ENCODE data around the gene ADRA2C.
A peak's percentile ranks its signal among the peaks of the same experiment; 100 is the strongest.

The ADRA2C gene

DNA sequence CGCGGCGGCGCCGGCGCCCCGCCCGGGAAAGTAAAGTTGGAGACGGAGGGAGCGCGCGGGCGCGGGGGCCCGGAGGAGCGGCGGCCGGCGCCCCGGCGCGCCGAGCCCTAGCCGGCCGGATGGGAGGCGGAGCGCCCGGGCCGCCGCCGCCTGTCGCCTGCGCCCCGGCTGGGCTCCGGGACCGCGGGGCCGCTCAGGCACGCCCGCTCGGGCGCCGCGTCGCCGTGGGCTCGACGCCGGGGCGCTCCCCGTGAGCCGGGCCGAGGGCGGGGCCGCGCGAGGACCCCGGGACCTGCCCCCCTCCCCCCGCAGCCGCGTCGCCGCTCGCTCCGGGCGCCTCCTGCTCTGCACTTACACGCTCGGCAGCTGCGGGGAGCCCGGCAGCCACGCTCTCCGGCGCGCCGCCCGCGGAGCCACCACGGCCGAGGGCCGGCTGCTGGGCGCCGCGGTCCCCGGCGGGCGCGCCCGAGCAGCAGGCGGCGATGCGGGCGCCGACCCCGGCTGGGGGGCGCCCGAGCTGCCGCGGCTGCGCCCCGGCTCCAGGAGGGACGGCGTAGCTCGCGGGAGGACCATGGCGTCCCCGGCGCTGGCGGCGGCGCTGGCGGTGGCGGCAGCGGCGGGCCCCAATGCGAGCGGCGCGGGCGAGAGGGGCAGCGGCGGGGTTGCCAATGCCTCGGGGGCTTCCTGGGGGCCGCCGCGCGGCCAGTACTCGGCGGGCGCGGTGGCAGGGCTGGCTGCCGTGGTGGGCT is at the start of gene ADRA2C:
Gene ADRA2C (plus strand): TSS at position 350 of the 749 bp plus-strand sequence. CDS start 222 bp downstream, at position 572.
- TF ChIP-seq EZH2 (IDR thresholded peaks at IDR 0.05) (no peak), POLR2AphosphoS5 (IDR thresholded peaks at IDR 0.05; ENCODE audit: borderline replicate concordance, low read depth, low read length) (no peak), FOXP2 (optimal IDR thresholded peaks at IDR 0.05; ENCODE audit: control extremely low read depth, extremely low read length, insufficient read depth) (no peak)

DNA sequence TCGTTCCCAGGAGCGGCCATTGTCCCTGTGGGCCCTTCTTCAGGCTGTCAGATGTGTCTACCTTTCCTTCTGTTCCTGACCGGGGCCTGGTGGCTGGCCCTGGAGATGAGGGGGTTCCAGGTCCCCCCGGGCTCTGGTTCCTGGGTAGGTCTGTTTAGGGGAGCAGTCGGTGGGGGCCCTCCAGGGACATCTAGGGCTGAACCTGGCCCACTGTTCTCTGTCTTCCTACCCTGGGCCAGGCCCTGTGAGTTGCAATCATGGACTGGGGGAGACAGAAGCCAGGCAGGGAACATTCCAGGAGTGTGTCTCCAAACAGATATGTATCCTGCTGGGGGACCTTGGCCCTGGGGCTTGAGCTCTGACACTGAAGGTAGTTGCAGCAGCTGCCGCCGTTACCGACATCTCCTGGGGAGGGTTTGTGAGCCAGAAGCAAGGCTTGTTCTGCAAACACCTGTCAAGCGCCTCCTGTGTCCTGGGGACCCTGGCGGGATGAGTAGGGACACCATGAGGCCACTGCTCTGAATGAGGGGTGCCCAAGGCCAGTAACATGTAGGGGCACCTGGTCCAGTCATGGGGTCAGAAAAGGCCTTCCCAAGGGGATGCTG is 49.5 kb upstream of the ADRA2C start:
- Histone ChIP-seq H3K27ac (no peak overlapping the region), H3K36me3 (ENCODE audit: insufficient read depth, low read length) (no peaks in the 10 kb centered on the region), H3K4me3 (no peak overlapping the region), H3K9ac (ENCODE audit: insufficient read length) (no peak overlapping the region), H3K9me3 (ENCODE audit: low read depth, low read length) (no peaks in the 10 kb centered on the region)
- TF ChIP-seq EZH2 (IDR thresholded peaks at IDR 0.05) (no peak), POLR2AphosphoS5 (IDR thresholded peaks at IDR 0.05; ENCODE audit: borderline replicate concordance, low read depth, low read length) (no peak)
- no peak for DNase-seq (ENCODE audit: low read depth, low spot score)

More for the DNA sequence above, at the start of gene ADRA2C:
- Histone ChIP-seq H3K36me3 (ENCODE audit: insufficient read depth, low read length) (no peaks in the 10 kb centered on the region), H3K9ac (ENCODE audit: insufficient read length) (no peak within 1 kb of the TSS), H3K27ac (no peak within 1 kb of the TSS), H3K4me3 (peak within 1 kb of the TSS; percentile 60), H3K9me3 (ENCODE audit: low read depth, low read length) (no peaks in the 10 kb centered on the region)
- no peak for DNase-seq (ENCODE audit: low read depth, low spot score)

DNA sequence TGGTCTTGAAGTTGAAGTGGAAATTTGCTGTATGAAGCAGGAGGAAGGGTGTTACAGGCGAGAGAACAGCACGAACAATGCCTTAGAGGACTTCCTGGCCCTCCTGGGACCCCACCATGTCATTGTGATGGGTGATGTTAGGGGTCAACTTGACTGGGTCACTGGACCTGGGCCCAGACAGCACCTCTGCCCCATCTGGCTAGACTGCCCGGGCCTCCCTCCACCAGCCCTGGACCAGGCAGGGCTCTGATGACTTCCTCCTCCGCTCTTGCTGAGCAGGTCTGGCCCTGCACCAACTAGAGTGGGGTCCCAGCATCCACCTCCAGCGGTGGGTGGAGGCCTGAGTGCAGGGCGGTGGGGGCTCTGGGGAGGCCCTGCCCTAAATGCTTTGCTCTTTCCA is 48.9 kb upstream of the ADRA2C start:
- Histone ChIP-seq H3K36me3 (ENCODE audit: insufficient read depth, low read length) (no peaks in the 10 kb centered on the region), H3K4me3 (no peak overlapping the region), H3K27ac (no peak overlapping the region), H3K9ac (ENCODE audit: insufficient read length) (no peak overlapping the region), H3K9me3 (ENCODE audit: low read depth, low read length) (no peaks in the 10 kb centered on the region)
- no peak for DNase-seq (ENCODE audit: low read depth, low spot score)
- no peak for TF ChIP-seq FOXP2 (optimal IDR thresholded peaks at IDR 0.05; ENCODE audit: control extremely low read depth, extremely low read length, insufficient read depth)
- TF ChIP-seq EZH2 (IDR thresholded peaks at IDR 0.05) = no peak
- no peak for TF ChIP-seq POLR2AphosphoS5 (IDR thresholded peaks at IDR 0.05; ENCODE audit: borderline replicate concordance, low read depth, low read length)

DNA sequence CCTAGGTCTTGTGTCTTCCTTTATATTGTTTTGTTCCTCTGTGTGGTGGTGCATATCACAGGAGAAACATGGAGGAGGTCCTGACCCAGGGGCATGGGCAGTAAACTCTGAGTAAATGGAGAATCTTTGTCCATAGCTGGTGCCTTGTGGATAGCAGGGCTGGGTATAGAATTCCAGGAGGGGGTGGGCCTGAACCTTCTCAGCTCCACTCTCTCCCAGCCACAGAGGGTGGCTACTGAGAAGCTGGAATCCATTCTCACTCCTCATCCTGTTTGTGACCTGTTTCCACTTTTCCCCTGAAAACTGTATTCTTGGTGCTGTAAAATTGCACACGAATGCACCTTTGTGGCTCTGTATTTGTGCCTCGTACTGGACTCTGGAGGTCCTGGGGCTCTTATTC is 47.7 kb upstream of the ADRA2C start:
- no peak for DNase-seq (ENCODE audit: low read depth, low spot score)
- H3K36me3 ChIP-seq (ENCODE audit: insufficient read depth, low read length) = no peaks in the 10 kb centered on the region
- H3K27ac ChIP-seq = no peak overlapping the region
- H3K9me3 ChIP-seq (ENCODE audit: low read depth, low read length) = no peaks in the 10 kb centered on the region
- H3K4me3 ChIP-seq = no peak overlapping the region
- no peak for TF ChIP-seq EZH2 (IDR thresholded peaks at IDR 0.05)
- no peak for TF ChIP-seq POLR2AphosphoS5 (IDR thresholded peaks at IDR 0.05; ENCODE audit: borderline replicate concordance, low read depth, low read length)
- TF ChIP-seq FOXP2 (optimal IDR thresholded peaks at IDR 0.05; ENCODE audit: control extremely low read depth, extremely low read length, insufficient read depth) = no peak
- no peak overlapping the region for H3K9ac ChIP-seq (ENCODE audit: insufficient read length)

DNA sequence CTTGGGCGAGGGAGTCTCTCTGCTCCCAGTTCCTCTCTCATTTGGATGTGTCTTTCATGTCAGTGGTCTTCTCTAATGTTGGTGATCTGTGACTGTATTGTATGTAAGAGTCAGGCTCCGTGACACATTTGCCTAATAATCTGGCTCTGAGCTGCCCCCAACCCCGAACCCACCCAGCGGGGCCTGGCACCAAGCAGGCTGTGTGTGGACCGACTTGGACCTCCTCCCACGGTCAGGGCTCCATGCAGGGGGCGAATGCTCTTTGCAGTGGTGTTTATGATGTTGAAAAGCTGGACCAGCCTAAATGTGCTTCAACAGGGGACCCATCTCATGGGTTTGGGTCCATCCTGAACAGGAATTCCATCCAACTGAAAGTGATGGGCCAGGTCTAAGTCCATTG is 47.0 kb upstream of the ADRA2C start:
- no peak for TF ChIP-seq EZH2 (IDR thresholded peaks at IDR 0.05)
- no peak for TF ChIP-seq FOXP2 (optimal IDR thresholded peaks at IDR 0.05; ENCODE audit: control extremely low read depth, extremely low read length, insufficient read depth)
- no peak for TF ChIP-seq POLR2AphosphoS5 (IDR thresholded peaks at IDR 0.05; ENCODE audit: borderline replicate concordance, low read depth, low read length)
- no peak overlapping the region for H3K4me3 ChIP-seq
- H3K9me3 ChIP-seq (ENCODE audit: low read depth, low read length) = no peaks in the 10 kb centered on the region
- no peaks in the 10 kb centered on the region for H3K36me3 ChIP-seq (ENCODE audit: insufficient read depth, low read length)
- H3K27ac ChIP-seq = no peak overlapping the region
- H3K9ac ChIP-seq (ENCODE audit: insufficient read length) = no peak overlapping the region
- DNase-seq (ENCODE audit: low read depth, low spot score) = no peak

DNA sequence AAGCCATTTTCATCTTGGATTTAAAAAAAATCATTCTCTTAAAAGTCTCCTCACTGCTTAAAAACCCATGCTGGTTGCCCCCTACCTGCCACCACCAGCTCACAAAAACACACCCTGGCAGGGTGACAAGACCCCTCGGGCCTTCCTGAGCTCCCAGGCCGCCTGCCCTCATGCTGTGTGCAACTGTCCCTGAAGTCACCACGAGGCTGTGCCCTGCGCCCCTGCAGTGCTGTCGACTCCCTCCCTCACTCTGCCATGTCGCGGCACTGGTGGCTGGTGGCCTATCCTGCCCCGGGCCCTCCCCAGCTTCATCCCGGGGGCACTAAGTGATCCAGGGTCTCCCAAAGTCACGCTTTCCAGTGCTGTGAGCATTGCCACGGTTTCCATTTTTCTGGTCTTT is 46.3 kb upstream of the ADRA2C start:
- H3K9me3 ChIP-seq (ENCODE audit: low read depth, low read length) = no peaks in the 10 kb centered on the region
- no peaks in the 10 kb centered on the region for H3K36me3 ChIP-seq (ENCODE audit: insufficient read depth, low read length)
- H3K9ac ChIP-seq (ENCODE audit: insufficient read length) = no peak overlapping the region
- DNase-seq (ENCODE audit: low read depth, low spot score) = no peak
- no peak overlapping the region for H3K4me3 ChIP-seq
- H3K27ac ChIP-seq = no peak overlapping the region
- TF ChIP-seq FOXP2 (optimal IDR thresholded peaks at IDR 0.05; ENCODE audit: control extremely low read depth, extremely low read length, insufficient read depth) (no peak), POLR2AphosphoS5 (IDR thresholded peaks at IDR 0.05; ENCODE audit: borderline replicate concordance, low read depth, low read length) (no peak)

DNA sequence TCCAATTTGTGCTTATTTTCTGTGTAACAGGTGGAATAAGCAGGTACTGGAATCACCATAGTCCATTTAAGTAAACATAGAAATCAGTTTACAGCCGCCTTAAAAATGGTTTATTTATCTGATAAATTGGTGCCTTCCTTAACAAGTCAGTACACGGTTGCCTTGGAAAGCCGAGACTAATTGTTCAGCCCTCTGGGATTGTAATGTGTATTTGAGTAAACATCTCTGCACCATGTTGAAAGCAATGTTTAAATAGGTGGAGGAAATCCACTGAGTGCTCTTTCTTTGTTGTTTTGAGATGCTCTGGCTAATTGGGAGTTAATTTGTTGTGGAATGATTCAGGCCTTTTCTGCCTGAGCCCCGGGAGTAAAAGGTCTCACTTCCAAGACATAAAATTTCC is 45.7 kb upstream of the ADRA2C start:
- Histone ChIP-seq H3K4me3 (no peak overlapping the region), H3K9me3 (ENCODE audit: low read depth, low read length) (no peaks in the 10 kb centered on the region), H3K9ac (ENCODE audit: insufficient read length) (no peak overlapping the region), H3K36me3 (ENCODE audit: insufficient read depth, low read length) (no peaks in the 10 kb centered on the region), H3K27ac (no peak overlapping the region)
- DNase-seq (ENCODE audit: low read depth, low spot score) = no peak
- TF ChIP-seq FOXP2 (optimal IDR thresholded peaks at IDR 0.05; ENCODE audit: control extremely low read depth, extremely low read length, insufficient read depth) = no peak

DNA sequence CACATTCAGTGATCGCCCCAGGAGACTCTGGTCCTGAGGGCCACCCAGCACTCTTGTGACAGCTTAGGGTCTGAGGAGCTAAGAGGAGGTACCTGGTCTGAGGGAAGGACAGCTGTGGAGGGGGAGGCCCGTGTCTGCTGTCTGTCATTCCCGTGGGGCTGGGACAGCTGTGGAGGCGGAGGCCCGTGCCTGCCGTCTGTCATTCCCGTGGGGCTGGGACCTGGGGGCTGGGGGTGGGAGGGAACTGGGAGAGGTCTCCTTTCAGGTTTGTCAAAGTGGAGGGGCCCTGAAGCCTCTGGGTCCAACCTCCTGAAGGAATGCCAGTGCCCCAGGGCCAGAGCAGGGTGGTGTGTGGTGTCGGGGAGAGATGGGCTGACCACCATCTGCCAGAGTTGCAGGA is 45.0 kb upstream of the ADRA2C start:
- no peak for DNase-seq (ENCODE audit: low read depth, low spot score)

DNA sequence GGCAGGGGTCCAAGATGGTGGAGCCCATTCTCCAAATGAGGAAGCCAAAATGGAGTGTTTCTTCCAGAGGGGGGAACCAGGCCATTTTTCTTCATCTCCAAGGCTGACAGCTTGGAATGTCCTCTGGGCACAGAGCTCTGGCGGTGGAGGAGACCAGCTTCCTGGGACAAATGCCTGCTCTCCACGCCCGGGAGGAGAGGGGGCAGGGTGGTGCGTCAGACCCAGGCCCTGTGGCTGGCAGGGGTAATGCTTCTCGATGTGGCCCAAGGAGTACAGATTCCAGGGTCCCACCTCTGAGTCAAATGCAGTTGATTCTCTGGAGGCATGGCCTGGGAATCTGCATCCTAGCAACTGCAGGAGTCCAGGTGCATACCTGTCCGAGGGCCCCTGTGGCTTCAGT is 44.6 kb upstream of the ADRA2C start:
- DNase-seq (ENCODE audit: low read depth, low spot score) = no peak
- Histone ChIP-seq H3K27ac (no peak overlapping the region), H3K9ac (ENCODE audit: insufficient read length) (no peak overlapping the region), H3K4me3 (no peak overlapping the region), H3K9me3 (ENCODE audit: low read depth, low read length) (no peaks in the 10 kb centered on the region), H3K36me3 (ENCODE audit: insufficient read depth, low read length) (no peaks in the 10 kb centered on the region)
- no peak for TF ChIP-seq EZH2 (IDR thresholded peaks at IDR 0.05)
- no peak for TF ChIP-seq FOXP2 (optimal IDR thresholded peaks at IDR 0.05; ENCODE audit: control extremely low read depth, extremely low read length, insufficient read depth)
- TF ChIP-seq POLR2AphosphoS5 (IDR thresholded peaks at IDR 0.05; ENCODE audit: borderline replicate concordance, low read depth, low read length) = no peak

More for the DNA sequence above, 45.0 kb upstream of the ADRA2C start:
- TF ChIP-seq EZH2 (IDR thresholded peaks at IDR 0.05) (no peak), FOXP2 (optimal IDR thresholded peaks at IDR 0.05; ENCODE audit: control extremely low read depth, extremely low read length, insufficient read depth) (no peak), POLR2AphosphoS5 (IDR thresholded peaks at IDR 0.05; ENCODE audit: borderline replicate concordance, low read depth, low read length) (no peak)
- Histone ChIP-seq H3K36me3 (ENCODE audit: insufficient read depth, low read length) (no peaks in the 10 kb centered on the region), H3K4me3 (no peak overlapping the region), H3K27ac (no peak overlapping the region), H3K9ac (ENCODE audit: insufficient read length) (no peak overlapping the region), H3K9me3 (ENCODE audit: low read depth, low read length) (no peaks in the 10 kb centered on the region)
